NCI-H345 (cell line): ENCODE measurements around the gene SWAP70.

Experiments used
- DNase-seq: peaks from one replicate; lab custom pipeline; 2025; lab: John Stamatoyannopoulos, UW

The SWAP70 gene

DNA sequence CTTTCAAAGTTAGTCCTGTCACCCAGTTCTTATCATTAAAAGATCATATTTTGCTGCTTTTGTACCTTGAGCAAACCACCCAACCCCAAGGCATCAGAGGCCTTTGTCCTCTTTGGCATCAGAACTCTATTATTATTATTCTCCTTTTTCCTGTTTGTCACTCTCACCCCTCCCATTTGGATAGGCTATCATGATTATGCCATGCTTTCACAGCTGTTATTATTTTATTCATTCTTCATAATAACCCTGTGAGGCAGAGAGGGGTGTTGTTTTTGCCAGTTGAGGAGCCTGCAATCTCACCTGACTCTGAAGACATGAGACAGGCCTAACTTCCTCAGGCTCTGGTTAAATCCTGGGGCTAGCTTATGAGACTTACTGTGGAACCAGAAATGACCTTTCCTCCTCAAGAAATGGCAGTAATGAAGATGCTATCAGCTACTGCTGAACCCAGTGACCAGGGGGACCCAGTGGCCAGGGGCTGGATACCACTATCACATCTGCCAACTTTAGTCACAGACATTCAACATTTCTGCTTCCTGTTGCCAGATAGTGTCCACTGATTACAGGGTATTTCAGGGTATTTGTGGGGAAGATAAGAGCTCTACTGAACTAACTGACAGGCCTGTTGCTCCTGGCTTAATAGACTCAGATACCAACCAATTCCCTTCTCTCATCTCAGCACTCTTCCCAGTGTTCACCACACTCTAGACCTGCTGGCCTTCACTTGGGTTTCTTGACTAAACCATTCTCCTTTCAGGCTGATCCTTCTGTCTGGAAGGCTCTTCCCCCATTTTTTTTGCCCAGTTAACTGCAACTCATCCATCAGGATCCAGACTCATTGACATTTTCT, 11.8 kb upstream of the SWAP70 start:
- no peak for DNase-seq

DNA sequence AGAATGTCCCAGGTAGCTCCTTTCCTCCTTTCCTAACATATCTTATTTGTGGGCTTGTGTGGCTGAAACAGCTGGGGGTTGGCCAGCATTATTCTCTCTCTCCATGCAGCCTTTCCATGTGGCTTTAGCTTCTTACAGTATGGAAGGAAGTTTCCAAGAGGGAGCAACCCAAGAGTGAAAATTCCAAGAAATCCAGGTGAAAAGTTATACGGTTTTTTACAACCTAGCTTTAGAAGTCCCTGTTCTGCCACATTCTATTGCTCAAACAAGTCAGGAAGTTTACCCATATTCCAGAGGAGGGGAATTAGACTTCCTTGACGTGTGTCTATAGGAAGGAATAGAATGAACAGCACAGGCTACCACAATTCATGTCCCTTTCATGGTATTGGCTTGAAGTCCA, 10.0 kb upstream of the SWAP70 start:
- DNase-seq: no peak

DNA sequence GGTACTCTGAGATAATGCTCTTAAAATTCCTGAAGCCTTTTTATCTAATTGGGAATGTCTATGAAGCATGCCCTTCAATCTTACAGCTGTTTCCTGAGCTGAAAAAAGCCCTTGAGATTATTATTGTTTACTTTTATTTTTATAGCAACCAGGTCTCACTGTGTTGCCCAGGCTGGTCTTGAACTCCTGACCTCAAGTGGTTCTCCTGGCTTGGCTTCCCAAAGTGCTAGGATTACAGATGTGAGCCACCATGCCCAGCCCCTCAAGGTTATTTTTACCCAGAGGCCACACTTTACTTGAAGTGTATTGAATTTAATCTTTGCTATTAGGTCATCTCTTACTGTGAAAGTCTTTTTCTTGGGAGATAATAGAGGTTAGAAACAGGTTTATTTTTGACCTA, 7.0 kb upstream of the SWAP70 start:
- no peak for DNase-seq

DNA sequence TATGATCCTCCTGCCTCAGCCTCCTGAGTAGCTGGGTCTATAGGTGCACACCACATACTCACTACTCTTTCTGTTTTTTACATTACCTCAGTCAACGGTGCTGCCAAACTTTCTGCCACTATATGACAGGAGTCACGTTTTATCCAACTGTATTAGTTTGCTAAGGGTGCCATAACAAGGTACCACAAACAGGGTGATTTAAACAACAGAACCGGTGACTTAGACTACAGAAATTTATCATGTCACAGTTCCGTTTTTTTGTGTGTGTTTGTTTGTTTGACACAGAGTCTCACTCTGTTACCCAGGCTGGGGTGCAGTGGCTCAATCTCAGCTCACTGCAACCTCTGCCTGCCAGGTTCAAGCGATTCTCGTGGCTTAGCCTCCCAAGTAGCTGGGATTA, 6.3 kb upstream of the SWAP70 start:
- DNase-seq: no peak

DNA sequence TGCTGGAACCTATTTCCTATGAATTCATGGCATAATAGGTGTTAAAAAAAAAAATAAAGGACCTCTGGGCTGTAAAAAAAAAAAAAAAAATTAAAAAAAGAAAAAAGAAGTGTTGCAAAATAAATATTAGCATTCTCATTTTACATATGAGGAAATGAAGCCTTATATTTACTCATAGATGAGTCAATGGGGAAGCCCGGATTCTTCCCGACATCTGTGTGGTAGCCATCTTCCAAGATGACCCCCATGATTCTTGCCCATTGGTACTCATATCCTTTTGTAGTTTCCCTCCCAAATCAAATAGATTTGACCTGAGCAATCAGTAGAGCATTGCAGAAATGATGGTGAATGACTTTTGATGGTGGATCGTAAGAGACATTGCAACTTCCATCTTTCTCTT, 3.0 kb upstream of the SWAP70 start:
- no peak for DNase-seq

DNA sequence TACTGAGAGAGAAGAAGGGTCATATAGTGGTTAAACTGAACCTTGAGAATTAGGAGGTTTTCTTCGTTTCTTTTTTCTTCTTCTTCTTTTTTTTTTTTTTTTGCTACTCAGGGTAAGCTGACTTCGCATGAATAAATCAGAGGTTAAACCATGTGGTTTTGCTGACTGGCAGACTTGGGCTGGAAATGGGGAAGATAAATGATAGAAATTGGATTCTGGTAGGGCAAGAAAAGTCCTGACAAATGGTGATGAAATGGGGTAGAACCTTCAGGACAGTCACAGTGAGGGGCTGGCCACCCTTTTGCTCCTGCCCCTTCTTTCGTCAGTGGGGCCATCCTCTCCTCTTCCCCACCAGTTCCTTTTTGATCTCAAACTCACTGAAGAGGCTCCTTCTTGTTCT, 1.6 kb upstream of the SWAP70 start:
- no peak for DNase-seq

DNA sequence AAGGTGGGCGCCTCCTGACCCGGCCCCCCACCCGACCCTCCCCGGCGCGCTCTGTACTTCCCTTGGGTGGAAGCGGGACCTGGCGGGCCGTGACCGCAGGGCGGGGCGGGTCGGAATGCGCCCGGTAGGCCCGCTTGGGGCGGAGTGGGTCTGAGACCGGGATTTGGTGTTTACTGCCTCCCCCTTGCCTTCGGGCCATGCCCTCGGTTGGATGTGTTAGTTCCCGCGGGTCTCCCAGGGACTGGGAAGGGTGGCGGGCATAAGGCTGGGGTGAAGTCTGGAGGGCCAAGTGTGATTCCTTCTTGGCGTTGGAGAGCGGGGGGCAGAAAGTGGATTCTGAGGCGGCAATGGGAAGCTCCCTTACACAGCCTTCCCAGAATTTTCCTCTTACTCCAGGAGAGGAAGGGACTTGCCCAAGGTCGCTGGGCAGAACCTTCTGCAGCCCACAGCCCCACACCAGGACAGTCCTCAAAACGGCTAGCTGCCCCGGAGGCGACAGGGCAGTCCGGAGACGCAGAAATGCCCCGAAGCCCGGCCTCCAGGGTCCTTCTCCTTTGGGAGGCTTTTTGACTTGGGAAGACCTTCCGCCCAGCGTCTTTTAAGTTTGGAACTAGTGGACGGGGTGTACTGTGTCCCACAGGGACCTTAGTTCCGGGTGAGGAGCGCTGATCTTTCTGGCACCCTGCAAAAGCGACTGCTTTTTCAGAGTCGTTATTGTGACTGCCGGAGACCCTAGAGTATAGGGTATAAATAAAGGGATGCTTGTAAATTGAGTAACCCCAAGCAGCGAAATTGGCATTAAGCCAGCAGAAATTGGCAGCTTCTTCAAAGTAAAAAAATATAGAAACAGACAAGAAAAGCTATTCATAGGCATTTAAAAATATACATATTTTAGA, 647 bp downstream of the SWAP70 start:
- peak; percentile 59 for DNase-seq

DNA sequence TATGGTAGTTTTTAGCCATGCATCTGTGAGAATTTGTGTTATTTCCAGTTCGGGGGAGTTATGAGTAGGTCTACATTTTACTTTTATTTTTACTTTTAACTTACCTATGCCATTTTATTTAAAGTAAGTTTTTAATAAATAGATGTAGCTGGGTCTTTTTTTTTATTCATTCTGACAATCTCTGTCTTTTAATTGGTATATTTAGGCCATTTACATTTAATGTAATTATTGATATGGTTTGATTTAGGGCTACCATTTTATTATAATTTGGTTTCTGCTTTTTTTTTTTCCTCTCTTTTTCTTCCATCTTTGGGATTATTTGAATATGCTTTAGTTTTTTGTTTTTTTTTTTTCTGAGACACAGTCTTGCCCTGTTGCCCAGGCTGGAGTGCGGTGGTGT, 1.9 kb downstream of the SWAP70 start:
- no peak for DNase-seq

DNA sequence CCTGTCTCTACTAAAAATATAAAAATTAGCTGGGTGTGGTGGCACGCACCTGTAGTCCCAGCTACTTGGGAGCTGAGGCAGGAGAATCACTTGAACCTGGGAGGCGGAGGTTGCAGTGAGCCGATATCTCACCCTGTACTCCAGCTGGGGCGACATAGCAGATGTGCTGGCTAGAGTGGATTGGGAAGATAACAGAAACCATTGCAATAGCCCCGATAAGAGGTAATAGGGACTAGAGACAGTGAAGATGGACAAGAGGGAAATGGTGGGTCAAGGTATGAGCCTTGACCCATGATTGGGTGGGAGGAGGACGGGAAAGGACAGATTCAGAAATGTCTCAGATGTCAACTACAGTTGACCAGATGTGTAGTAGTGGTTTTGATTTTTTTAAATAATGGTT, 6.1 kb downstream of the SWAP70 start:
- no peak for DNase-seq

DNA sequence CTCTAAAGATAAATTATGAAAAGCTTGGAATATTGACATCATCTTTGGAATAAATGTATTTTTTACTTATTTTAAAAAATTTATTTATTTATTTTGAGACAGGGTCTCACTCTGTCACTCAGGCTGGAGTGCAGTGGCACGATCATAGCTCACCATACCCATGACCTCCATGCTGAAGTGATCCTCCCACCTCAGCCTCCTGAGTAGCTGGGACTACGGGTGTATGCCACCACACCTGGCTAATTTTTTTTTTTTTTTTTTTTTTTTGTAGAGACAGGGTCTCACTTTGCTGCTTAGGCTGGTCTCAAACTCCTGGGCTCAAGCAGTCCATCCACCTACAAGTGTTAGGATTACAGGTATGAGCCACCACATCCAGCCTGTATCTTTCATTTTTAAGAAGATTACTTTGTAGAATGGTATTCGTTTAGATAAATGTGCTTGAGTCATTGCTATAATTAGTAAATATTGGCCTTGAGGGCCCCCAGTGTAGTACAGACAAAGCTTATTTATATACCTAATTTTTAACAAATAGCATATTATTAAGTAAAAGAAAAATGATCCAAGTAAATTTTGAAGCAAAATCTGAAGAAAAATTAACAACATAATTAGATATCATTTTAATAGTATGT, 8.5 kb downstream of the SWAP70 start:
- no peak for DNase-seq

DNA sequence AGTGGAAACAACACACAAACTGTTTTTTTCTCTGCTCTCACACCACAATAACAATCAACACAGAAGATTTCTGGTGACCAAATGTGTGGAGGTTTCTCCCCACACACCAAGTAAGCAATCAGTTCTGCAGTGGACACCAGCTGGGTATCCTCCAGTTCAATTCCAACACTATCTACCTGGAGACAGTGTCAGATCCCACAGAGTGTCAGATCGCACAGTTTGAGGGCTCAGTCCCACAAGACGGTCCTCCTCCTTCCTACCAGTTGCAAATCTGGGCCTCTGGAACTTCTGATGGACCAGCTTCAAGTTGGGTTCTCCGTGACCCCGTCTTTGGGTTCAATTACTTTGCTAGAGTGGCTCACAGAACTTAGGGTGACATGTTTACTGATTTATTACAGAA, 9.0 kb downstream of the SWAP70 start:
- DNase-seq: no peak

DNA sequence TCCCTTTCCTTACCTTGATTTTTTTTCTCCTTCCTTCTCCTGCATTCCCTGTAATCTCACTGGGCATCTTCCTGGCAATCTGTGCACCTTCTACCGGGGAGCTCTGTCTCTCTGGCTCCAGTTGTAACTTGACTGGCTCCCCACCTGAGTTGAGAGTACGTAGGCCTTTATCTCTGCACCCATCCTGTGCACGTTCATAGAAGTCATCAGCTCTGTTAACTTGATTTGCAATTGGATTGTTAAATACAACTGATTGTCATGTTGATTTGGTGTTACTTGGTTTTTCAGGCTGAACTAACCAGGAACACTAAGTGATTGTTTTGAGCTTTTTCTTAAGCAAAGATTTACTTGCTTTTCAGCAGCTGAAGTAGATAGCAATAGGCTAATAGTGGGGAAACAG, 11.8 kb downstream of the SWAP70 start:
- DNase-seq: no peak

DNA sequence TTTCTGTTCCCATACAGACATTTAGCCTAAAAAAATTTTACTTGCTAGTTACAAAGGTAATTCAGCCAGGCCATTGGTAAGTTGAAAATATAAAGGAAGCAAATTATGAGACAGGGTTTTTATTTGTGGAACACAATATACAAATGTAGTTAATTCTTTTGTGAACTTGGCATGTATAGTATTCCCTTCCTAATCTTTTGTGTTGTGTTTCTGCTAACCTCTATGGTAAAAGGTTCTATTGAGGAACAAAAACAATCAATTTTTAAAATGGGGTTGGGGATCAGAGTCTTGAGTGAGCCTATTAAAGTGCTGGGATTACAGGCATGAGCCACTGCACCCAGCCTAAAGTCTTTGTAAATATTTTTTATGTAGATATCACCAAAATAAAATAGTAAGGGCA, 14.1 kb downstream of the SWAP70 start:
- DNase-seq: no peak

DNA sequence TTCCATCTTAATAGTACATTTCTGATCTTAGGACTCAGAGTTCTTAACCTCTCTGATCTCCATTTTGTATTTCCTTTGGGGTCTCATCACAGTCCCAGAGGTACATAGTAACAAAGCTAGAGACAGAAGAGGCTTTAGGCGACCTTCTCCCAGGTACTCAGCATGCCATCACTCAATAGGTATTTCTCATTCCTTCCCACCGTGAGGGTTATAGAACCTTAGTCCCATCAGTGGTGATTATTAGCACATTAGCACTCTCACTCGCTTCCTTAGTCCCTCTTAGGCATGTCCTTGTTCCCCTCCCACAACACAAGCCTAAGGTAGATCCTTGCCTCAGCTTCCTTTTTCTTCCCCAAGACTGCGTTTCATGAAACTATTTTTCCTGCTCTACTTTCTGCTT, 14.7 kb downstream of the SWAP70 start:
- no peak for DNase-seq

DNA sequence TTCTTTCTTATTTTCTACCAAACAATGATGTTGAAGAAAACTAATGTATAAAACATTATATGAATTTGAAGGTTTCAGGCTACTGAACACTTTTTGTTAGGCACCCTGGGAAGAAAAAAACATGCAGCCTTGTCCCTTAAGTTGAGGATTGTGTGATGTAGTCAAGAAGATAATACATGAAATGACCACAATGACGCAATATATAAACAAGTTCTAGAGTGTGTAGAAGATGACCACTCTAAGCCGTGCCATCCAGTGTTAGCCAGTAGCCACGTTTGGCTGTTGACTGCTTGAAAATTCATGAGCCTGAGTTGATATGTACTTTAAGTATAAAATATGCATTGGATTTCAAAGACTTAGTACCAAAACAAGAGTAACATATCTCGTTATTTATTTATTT, 16.2 kb downstream of the SWAP70 start:
- no peak for DNase-seq

DNA sequence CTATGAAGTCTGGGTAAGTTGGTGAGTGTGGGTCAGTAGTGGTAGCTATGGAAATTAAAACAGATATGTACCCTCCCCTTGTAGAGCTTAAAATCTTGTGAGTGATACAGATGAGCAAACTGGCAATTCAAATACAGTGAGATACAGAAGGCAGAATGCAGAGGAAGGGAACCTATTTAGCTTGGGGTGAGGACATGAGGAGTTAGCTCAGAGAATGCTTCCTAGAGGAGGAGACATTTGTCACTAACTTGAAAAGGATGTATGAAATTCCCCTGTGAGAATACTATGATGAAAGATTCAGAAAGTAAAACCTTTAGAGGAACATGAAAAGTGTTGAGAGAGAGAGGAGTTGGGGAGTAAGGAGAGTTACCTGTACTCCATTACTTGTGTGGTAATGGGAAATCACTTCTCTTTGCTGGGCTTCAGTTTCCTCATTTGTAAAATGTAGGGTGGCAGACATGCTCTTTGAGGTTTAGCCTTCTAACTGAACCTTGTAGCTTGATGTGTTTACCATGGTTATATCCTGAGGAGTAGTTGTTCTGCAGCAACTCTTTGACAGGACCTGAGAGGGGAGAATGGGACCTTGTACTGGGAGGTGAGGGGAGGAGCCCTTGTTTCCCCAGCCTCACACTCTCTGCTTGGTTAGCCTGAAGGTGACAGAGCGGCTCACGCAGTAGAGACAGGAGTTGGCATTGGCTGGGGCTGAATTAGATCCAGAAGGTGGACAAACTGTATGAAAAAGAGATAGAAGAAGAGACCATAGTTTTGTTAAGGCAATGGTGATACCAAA, 17.9 kb downstream of the SWAP70 start:
- DNase-seq: no peak

DNA sequence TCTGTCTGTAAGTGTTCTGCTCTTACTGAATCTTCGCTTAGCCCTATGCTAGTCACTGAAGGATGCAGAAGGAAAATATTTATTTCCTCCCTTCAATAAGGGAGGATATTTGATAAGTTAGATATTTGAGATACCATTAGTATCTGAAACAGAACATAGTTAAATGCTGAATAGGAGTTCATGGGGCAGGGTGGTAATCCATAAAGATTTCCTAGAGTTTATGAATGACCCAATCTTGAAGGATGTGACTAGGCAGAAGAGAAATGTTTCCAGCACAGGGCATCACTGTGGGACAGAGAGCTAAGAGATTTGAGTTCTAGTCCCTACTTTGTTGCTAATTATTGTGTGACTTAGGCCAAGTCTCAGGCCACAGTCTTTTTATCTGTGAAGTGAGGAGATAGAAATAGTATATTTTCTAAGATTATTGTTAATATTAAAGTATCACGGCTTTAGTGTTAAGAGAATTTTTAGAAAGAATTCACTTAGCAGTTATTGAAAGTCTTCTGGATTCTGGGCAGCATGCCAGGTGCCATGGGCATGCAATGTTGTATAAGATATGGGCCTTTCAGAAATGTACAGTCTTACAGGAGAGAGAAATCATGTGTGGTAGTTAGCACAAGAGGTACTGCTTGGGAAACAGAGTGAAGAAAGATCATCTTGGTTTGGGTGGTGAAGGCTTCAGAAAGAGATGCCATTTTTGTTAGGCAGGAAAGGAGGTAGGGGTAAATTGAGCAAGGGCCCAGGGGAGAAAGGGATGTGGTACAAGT, 24.0 kb downstream of the SWAP70 start:
- peak; percentile 13 for DNase-seq

DNA sequence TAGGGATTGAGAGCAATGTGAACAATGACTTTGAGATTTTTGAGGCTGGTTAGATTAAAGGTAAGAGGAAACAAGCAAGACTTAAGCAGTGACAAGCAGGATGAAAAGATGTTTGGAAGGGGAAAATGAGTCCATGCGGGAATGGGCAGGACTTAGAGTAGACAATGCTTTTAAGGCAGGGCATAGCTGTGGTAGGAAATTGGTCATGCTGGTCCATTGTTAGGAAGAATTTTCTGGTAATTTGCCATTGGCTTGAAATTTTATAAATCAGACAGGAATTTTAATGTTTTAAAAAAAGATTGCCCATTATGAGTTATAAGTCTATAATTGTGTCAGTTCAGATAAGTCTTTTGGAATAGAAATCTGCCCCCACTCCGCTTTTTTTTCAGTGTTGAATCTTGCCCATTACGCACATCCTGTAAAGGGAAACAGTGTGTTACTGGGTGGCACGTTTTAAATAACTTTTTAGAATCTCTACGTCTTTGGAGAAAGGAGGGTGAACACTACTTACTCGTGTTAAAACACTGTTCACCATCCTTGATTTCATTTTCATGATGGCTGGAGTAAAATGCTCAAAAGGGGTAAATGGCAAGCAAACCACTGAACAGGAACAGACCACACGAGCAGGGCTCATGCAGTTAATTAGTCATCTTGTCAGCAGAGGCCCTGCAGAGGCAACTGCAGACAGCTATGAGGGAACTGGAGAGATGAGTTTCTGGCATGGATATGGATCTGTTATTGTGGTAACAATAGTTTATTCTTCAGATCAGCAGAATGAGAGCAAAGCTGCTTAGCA, 25.0 kb downstream of the SWAP70 start:
- DNase-seq: no peak

DNA sequence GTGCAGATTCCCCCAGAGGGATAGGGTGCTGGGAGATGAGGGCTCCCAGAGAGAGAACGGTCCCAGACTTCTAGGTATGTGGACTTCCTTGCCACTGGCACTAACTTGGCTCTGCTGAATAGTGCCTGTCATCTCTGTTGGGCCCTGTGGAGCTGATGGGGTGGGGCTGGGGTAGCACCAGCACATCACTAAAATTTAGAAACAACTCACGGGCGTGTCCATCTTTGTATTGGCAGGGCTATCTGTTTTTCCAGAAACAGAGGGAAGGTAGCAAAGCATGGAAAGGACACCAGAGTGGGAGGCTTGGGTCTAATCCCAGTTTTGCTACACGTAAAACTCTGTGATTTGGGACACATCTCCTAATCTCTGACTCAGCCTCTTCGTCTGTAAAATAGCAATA, 25.8 kb downstream of the SWAP70 start:
- DNase-seq: no peak

DNA sequence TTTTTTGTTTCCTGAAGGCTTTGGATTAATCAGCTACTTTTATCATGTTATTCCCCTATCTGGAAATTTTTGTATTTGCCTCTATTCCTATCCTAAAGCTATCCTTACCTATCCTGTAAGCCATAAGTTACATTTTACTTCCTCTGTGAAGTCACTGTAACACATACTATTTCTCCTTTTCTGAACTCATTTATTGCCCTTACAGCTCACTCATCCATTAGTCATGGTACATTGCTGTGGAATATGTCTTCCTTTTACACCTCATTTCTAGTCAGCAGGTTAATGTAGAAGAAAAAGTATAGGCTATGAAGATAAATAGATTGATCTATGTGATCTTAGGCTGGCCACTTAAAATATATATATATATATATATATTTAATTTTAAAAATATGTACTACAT, 28.0 kb downstream of the SWAP70 start:
- DNase-seq: no peak
